GM19043 (cell line): ENCODE data around the gene SERPINA6.
"Not testable (repeated sequence)": the region's sequence is repeated elsewhere in the genome, so short reads cannot be mapped to it uniquely, and the experiment has no call there.

ENCODE experiments used
- ATAC-seq: cut with Tn5 transposase; IDR thresholded peaks from one replicate; pipeline ENCODE4 v1.9.1; 2021; ENCODE audit warnings: low read depth; ENCODE audit not compliant: unreplicated experiment

SERPINA6 gene

DNA sequence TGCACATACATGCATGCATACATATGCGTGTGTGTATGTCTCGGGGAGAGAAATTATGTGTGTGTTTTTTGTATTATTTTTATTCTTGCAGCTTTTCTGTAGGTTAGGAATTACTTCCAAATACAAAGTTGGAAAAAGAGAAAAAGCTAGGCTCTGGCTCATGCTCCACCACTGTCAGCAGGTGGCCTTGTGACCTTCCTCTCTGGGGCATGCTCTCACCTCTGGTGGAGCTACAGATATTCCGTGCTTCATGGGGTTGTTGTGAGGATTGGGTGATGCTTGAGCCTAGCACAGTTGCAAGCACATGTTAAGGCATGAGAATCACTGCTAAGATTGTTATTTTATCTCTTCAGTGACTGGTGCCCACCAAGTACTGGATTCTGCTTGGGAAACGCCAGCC, 6.7 kb upstream of the SERPINA6 start:
- no peak for ATAC-seq

DNA sequence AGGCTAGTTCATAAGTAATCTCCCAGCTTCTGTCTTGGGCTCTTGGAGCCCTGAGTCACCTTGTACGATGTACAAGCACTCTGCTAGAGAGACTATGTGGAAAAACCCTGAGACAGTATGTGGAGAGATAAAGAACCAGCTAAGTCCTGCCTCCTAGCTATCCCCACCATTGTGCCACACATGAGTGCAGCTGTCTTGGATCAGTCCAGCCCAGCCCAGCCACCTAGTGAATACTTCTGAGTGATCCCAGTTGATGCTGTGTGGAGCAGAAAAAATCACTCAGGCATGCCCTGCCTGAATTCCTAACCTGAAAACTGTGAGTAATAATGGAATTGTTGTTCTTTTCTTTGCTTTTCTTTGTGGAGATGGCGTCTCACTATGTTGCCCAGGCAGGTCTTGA, 5.1 kb upstream of the SERPINA6 start:
- ATAC-seq: no peak

DNA sequence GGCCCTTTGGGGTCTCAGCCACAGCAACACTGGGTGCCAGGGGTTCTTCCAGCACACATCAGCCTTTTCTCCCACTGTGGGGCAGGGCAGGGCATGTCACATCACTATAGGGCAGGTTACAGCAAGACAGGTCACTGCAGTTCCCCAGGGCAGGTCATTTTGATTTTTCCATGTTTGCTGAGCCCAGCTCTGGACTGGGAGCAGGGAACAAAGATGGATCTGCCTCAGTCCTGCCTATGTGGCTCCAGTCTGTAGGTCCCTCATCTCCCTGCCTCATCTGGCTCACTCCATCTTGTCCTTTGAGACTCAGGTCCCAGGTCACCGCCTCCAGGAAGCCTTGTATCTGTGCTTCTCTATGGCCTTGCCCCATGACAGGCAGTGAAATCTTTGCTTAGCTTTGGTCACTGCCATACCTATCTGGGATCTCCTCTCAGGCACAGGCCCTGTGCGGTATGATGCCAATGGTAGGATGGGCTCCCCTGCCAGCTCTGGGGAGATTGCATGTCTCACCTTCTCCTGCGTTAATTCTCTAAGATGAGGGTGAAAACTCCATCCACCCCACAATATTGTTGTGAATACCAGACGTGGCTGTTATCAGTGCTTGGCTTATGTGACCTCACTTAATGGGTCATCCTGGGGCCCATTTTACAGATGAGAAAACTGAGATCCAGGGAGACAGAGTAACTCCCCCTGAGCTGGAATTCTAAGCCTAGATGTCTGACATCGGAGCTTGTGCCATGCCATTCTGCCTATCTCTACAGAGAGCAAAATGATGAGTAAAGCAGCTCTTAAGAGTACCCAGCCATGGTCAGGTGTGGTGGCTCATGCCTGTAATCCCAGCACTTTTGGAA, 1.5 kb downstream of the SERPINA6 start:
- no peak for ATAC-seq

- no peak for ATAC-seq
These were observed 2.9 kb downstream of the SERPINA6 start for GRCh38 chr14:94320243-94320642.

- ATAC-seq: no peak
These were observed 5.9 kb downstream of the SERPINA6 start for GRCh38 chr14:94317259-94317658.

DNA sequence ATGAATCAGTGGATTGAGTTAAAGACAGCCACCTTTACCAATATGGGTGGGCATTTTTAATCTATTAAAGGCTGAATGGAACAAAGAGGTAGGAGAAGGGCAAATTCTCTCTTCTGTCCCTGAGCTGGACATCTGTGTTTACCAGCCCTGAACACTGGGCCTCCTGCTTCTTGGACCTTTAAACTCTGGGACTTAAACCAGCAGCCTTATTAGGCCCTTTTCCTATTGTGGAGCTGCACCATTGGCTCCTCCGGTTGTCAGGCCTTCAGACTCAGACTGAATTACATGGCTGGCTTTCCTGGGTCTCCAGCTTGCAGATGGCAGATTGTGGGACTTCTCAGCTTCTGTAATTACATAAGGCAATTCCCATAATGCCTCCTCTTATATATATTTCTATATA, 6.4 kb downstream of the SERPINA6 start:
- no peak for ATAC-seq

GRCh38 chr14:94314890-94315289, 8.2 kb downstream of the SERPINA6 start:
- no peak for ATAC-seq

DNA sequence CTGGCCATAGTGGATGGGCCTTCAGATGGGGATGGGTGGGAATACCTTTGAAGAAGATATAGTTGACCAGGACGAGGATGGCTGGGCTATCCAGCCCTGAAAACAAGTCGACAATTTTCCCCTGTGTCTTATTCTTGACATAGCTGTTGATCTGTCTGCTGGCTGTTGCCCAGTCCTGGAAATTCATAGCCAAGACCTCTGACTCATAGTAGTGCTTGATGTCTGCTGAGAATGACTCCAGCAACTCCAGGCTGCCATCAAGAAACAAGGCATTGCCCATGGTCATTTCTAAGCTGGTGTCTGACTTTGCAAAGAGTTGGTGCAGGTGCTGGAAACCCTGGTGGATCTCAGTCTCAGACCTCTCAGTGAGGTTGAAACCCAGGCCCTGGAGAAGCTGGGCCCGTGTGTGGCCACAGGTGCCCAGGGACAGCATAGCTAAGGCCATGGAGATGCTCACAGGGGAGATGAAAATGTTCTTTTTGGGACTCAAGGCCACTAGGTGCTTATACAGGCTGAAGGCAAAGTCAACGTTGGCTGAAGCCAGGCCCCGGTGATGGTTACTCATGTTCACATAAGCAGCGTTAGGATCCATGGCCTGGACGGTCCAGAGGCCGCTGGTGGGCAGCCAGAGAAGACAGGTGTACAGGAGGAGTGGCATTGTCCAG, 9.0 kb downstream of the SERPINA6 start:
- no peak for ATAC-seq

DNA sequence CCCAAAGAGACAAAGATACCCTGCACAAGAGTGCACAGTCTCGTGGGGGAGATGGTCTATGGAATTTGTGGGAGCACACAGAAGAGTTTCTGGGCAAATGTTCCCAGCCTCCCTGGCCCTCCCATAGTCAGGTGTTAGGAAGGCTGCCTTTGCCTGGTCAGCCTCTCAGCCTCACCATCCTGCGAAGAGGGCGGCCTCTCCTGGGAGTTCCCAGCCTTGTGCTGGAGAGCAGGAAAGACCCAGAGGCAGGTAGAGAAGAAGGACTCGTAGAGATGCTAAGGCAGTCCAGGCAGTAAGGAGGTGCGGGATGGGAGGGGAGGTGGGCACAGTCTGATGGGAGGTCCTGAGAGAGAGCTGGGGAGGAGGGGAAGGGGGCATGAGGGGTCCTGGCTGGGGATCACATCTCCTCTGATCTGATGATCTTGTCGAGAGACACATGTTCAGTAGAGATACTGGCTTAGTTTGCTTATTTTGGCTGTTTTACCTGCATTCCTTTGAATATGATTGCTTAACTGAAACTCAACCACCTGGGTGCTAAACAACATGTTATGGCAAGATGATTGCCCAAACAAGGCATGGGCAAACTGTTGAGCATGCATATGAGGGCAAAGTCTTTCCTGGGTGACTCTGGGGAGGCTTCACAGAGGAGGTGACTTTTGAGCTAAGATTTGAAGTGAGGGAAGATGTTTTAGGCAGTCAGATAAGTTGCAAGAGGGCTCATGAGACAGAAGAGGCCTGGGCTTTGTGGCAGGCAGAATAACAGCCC, 10.5 kb downstream of the SERPINA6 start:
- ATAC-seq: no peak

DNA sequence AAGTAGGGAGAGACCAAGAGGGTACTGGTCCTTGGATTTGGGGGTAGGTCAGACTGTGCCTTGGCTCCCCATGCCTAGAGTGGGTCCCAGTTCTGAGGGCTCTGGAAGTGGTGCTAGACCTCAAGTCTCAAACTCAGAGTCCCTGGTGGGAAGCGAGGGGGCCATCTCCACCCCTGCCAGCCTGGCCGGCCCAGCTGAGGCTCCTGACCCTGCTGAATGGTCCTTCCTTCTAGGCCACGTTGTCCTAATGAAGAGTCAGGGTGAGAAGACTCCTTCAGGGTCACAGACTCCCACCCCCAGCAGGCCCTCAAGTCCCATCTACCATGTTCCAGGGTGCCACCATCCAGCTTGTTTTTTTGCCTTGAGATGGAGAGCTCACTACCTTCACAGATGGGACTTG, 12.9 kb downstream of the SERPINA6 start:
- ATAC-seq: no peak

DNA sequence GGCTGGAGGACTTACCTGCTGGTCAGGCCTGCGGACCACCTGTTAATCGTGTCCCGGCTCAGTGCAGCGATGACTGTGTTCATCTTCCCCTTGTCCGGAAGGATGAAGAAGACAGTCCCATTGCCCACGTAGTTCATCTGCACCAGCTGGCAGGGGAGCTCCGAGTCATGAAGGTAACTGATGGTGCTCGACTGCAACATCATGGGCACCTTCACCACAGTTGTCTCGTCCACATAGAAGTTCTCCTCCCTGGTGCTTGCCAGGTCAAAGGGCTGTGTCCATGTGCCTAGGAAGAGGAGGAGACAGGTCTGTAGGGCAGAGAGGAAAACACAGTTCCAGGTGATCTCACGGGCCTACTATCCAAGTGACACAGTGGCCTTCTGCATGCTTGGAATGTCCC, 13.4 kb downstream of the SERPINA6 start:
- ATAC-seq: no peak

GRCh38 chr14:94307410-94307992, 15.6 kb downstream of the SERPINA6 start:
- no peak for ATAC-seq

- no peak for ATAC-seq
These were observed 16.8 kb downstream of the SERPINA6 start for GRCh38 chr14:94306047-94306978.

GRCh38 chr14:94305620-94306019, 17.5 kb downstream of the SERPINA6 start:
- no peak for ATAC-seq

DNA sequence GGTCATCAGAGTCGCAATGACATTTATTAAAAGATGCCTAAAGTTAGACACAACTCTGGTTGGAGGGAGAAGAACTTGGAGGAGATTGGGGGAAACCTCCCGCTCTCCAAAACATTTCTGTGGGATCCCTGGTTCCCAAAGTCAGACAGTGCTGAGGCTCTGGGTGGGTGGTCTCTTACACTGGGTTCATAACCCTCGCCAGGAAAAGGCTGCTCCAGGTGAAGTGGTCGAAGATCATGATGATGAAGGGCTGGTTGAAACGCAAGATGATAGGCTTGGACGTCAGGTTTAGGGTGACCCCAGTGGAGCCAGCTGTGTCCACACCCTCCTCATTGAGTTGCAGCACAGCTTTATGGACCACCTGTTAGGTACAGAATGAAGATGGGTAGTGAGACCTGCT, 18.9 kb downstream of the SERPINA6 start:
- ATAC-seq: no peak

DNA sequence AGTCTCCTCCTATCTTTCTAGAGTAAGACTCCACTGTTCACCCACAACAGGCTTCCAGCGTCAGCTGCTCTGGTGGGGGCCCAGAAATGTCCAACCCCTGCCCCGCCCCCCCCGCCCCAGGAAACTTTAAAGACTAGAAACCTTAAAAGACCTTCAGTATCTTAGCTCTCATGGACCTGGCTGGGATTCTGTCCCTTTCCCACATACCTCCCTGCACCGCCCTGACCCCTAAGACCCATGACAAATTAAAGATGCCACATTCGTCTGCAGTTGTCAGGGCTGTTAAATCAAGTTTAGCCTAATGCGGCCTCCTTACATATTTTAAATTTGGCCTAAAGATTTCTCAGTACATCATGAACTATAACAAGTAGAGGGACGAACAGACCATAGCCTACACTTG, 20.0 kb downstream of the SERPINA6 start:
- no peak for ATAC-seq

GRCh38 chr14:94298130-94298529, 25.0 kb downstream of the SERPINA6 start:
- no peak for ATAC-seq

- not testable (repeated sequence) for ATAC-seq
These were observed 27.0 kb downstream of the SERPINA6 start for GRCh38 chr14:94296181-94296545.

- no peak for ATAC-seq
These were observed 27.6 kb downstream of the SERPINA6 start for GRCh38 chr14:94295360-94296180.
